HepG2 (cell line): Measurements from ENCODE around the gene ADAM15. TPM values are rescaled to one million over a fixed set of nuclear protein-coding genes. Genes with fewer than 3 reads are reported as not detected.
A peak's percentile ranks its signal among the peaks of the same experiment; 100 is the strongest.

Experiments used
- ATF2 ChIP-seq: sonication (generic); formaldehyde crosslinking; IDR thresholded peaks from 2 replicates; pipeline ENCODE4 v1.4.0; 2020; ENCODE audit warnings: missing genetic modification reagents
- CBFB ChIP-seq: sonication (generic); formaldehyde crosslinking; IDR thresholded peaks from 2 replicates; pipeline ENCODE4 v1.4.0; 2020; ENCODE audit warnings: missing genetic modification reagents
- ETV5 ChIP-seq: IDR thresholded peaks from 2 replicates; pipeline ENCODE4 v1.6.1; 2018; ENCODE audit warnings: missing biosample characterization, missing genetic modification reagents, inconsistent platforms, borderline replicate concordance
- KDM3A ChIP-seq: IDR thresholded peaks from 2 replicates; pipeline ENCODE4 v1.6.1; 2018; ENCODE audit warnings: low read depth, missing compliant biosample characterization
- MXI1 ChIP-seq: IDR thresholded peaks from 3 replicates; pipeline ENCODE4 v1.6.1; 2012; ENCODE audit warnings: low read depth, low read length, inconsistent platforms, borderline replicate concordance
- MYNN ChIP-seq: sonication (generic); formaldehyde crosslinking; IDR thresholded peaks from 2 replicates; pipeline ENCODE4 v1.4.0; 2020; ENCODE audit warnings: mild to moderate bottlenecking, low read depth, missing genetic modification reagents
- RFXANK ChIP-seq: IDR thresholded peaks from 2 replicates; pipeline ENCODE4 v1.6.1; 2016
- SALL1 ChIP-seq: sonication (generic); formaldehyde crosslinking; IDR thresholded peaks from 2 replicates; pipeline ENCODE4 v1.8.0; 2022; ENCODE audit warnings: mild to moderate bottlenecking, missing genetic modification reagents
- ZBTB25 ChIP-seq: IDR thresholded peaks from 2 replicates; pipeline ENCODE4 v1.6.1; 2018; ENCODE audit warnings: missing genetic modification reagents
- ZFAT ChIP-seq: sonication (generic); formaldehyde crosslinking; conservative IDR thresholded peaks from 2 replicates; pipeline ENCODE4 v1.8.1; 2023; ENCODE audit warnings: missing genetic modification reagents, inconsistent platforms
- ZGPAT ChIP-seq: IDR thresholded peaks from 2 replicates; pipeline ENCODE4 v1.6.1; 2016; ENCODE audit warnings: mild to moderate bottlenecking
- ZNF121 ChIP-seq: sonication (generic); formaldehyde crosslinking; IDR thresholded peaks from 2 replicates; pipeline ENCODE4 v1.5.0; 2020; ENCODE audit warnings: mild to moderate bottlenecking, missing genetic modification reagents
- ZNF205 ChIP-seq: IDR thresholded peaks from 2 replicates; pipeline ENCODE4 v1.6.1; 2018; ENCODE audit warnings: missing biosample characterization, missing genetic modification reagents
- ZNF407 ChIP-seq: sonication (generic); formaldehyde crosslinking; IDR thresholded peaks from one replicate; pipeline ENCODE4 v1.5.1; 2020; ENCODE audit warnings: mild to moderate bottlenecking, missing genetic modification reagents; ENCODE audit errors: not compliant biosample characterization
- ZNF598 ChIP-seq: sonication (generic); formaldehyde crosslinking; IDR thresholded peaks from 2 replicates; pipeline ENCODE4 v1.5.1; 2020; ENCODE audit warnings: mild to moderate bottlenecking, missing genetic modification reagents, borderline replicate concordance
- polyA plus RNA-seq, 8 experiments: library from polyadenylated mRNA; depleted of rRNA in 3 of 8; stranded (reverse) in 7 of 8; unstranded in 1 of 8; fragments of >200 nt; fragmentation: Illumina TruSeq in 4 of 8; extraction: Trizol in 4 of 8; gene quantifications; 2 replicates each; pipeline versions ENCODE4 v1.2.1 to v1.2.3, GENCODE V29; 2011 to 2016; ENCODE audit warnings: low read depth in 4 of 8, missing spikeins in 1 of 8, mixed read lengths in 1 of 8; ENCODE audit not compliant: insufficient read depth in 1 of 8
- total RNA-seq, 5 experiments: library from RNA; depleted of rRNA; stranded (reverse); fragments of >200 nt; fragmentation: Illumina TruSeq; extraction: Trizol; gene quantifications; 2 replicates each; pipeline ENCODE4 v1.2.3, GENCODE V29; 2016; ENCODE audit warnings: low read depth in 1 of 5

ADAM15 gene
- total and polyA plus RNA-seq, 2 of the 13 experiments (the other 11 are each of a cell fraction or from before 2014, with no cell fraction given), result 17.9 to 25.6 TPM

GRCh38 chr1:155044812-155045657 is 6.1 kb upstream of the ADAM15 start (continued):
- TF ChIP-seq ZNF407 (CRISPR knock-in tag) (peak; percentile 51), KDM3A (0 out of 2 replicates have a peak, but pooled peaks have one; percentile 42), SALL1 (peak; percentile 19; the same call in 1 of the 2 replicates), ZGPAT (CRISPR knock-in tag) (0 out of 2 replicates have a peak, but pooled peaks have one; percentile 41), RFXANK (no peak), ZNF121 (no peak), ZBTB25 (CRISPR knock-in tag) (0 out of 2 replicates have a peak, but pooled peaks have one; percentile 39), MYNN (no peak), CBFB (0 out of 2 replicates have a peak, but pooled peaks have one; percentile 29), ATF2 (CRISPR knock-in tag) (peak; percentile 58; the same call in 1 of the 2 replicates), ZNF598 (0 out of 2 replicates have a peak, but pooled peaks have one; percentile 48), ETV5 (CRISPR knock-in tag) (peak; percentile 37; the same call in 1 of the 2 replicates), MXI1 (0 out of 3 replicates have a peak, but pooled peaks have one; percentile 28), ZNF205 (CRISPR knock-in tag) (0 out of 2 replicates have a peak, but pooled peaks have one; percentile 22), ZFAT (no peak)
